Kidney (tissue), 14 donors: Measurements from ENCODE around the gene ASTN2. TPM values are rescaled to one million over a fixed set of nuclear protein-coding genes. Genes with fewer than 3 reads are reported as not detected.

ENCODE experiments used
- DNase-seq, 5 donors: peaks; one replicate each; pipeline ENCODE4 v3.0.0-alpha.2; 2013 to 2020
- FAIRE-seq: peaks from 2 replicates; lab custom pipeline; 2012; peaks lifted over from hg19 to GRCh38; lab: Jason Lieb, UNC
- H3K27ac ChIP-seq, 2 donors: one replicate each; pipeline ENCODE4 v1.7.0; 2013; ENCODE audit warnings: low read depth in 2 of 2, low read length in 2 of 2, inconsistent platforms in 1 of 2
- H3K27me3 ChIP-seq: one replicate; pipeline ENCODE4 v1.7.1; 2013; ENCODE audit warnings: low read length, inconsistent platforms; ENCODE audit not compliant: control insufficient read depth, insufficient read depth
- H3K36me3 ChIP-seq, 3 donors: one replicate each; pipeline versions ENCODE4 v1.7.0 to v1.7.1; 2013; ENCODE audit warnings: low read length in 3 of 3, control low read depth in 1 of 3, inconsistent platforms in 1 of 3; ENCODE audit not compliant: insufficient read depth in 3 of 3, control insufficient read depth in 2 of 3
- H3K4me1 ChIP-seq, 3 donors: one replicate each; pipeline versions ENCODE4 v1.7.0 to v1.7.1; 2013; ENCODE audit warnings: low read length in 3 of 3, inconsistent platforms in 1 of 3, low read depth in 1 of 3; ENCODE audit not compliant: control insufficient read depth in 2 of 3, insufficient read depth in 2 of 3
- H3K4me3 ChIP-seq, 3 donors: one replicate each; pipeline versions ENCODE4 v1.7.0 to v1.8.1; 2013; ENCODE audit warnings: low read length in 3 of 3, control low read depth in 1 of 3, inconsistent platforms in 1 of 3
- H3K9ac ChIP-seq, 3 donors: one replicate each; pipeline versions ENCODE4 v1.7.0 to v1.7.1; 2013; ENCODE audit warnings: low read length in 3 of 3, control low read depth in 1 of 3, inconsistent platforms in 1 of 3
- H3K9me3 ChIP-seq, 3 donors: one replicate each; pipeline versions ENCODE4 v1.7.0 to v1.7.1; 2013; ENCODE audit warnings: low read length in 3 of 3, control low read depth in 1 of 3, inconsistent platforms in 1 of 3; ENCODE audit not compliant: control insufficient read depth in 2 of 3, insufficient read depth in 1 of 3
- intact Hi-C: fragments of 100-400 bp; cut with DNase I; formaldehyde crosslinking; loops from one replicate; pipeline ENCODE4 v1.11.1; 2022
- polyA plus RNA-seq: library from polyadenylated mRNA; stranded (reverse); fragments of 350-450 nt; fragmentation: Illumina TruSeq; extraction: RNeasy Lipid Tissue Mini Kit (QIAGEN cat#74804); gene quantifications from one replicate; pipeline ENCODE4 v1.2.3, GENCODE V29; 2014; ENCODE audit warnings: low read depth, low replicate concordance; ENCODE audit not compliant: insufficient read depth
- total RNA-seq: library from RNA; stranded (reverse); fragmentation: NEBNext Ultra II Directional; extraction: Animal tissue kit (Norgen Biotek cat#: 25700); gene quantifications from one replicate; pipeline ENCODE4 v1.2.1, GENCODE V29; 2021
- TF ChIP-seq, protein P1 (sequence below): IDR thresholded peaks from 3 replicates; pipeline ENCODE4 v1.5.1; 2012; ENCODE audit warnings: mild to moderate bottlenecking, moderate library complexity, borderline replicate concordance; ENCODE audit not compliant: insufficient read depth; ENCODE audit errors: extremely low read depth
- donor health status: control.
- donor health status: control.
- donor health status: control.
- donor health status: control.
- donor health status: control.
- donor health status: DM: yes; HTN: yes; CAD: no.
- donor health status: Normal renal cell carcinoma (clear cell type).

ASTN2 gene
- total and polyA plus RNA-seq, 2 donors from 2014 or later, result 7.6 to 11.5 TPM

DNA sequence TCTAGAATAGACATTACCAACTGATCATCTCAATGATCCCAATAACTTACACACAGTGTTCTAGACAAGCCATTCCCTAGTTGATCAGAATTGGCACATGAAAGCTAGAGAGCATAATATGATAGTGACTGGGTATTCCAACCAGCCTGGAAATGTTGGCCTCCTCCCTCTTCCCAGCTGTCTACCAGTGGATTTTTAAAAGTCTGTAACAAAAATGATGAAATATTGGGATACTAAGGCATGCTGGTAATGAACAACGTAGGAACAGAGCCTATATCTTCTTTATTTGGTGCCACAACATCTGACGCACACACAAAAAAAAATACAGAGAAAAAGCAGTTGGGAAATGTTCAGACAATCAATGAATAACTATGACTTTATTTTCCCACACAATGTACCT is 692.9 kb downstream of the ASTN2 start:
- Histone ChIP-seq H3K27me3 (no peaks in the 10 kb centered on the region), H3K4me1 (no peaks in the 10 kb centered on the region), H3K4me3 (no peak overlapping the region), H3K9ac (no peak overlapping the region), H3K36me3 (peaks cover 0 to 2% (median 0%) of the 10 kb centered on the region in 3 donors), H3K9me3 (no peaks in the 10 kb centered on the region), H3K27ac (no peak overlapping the region)
- TF ChIP-seq, protein P1, sequence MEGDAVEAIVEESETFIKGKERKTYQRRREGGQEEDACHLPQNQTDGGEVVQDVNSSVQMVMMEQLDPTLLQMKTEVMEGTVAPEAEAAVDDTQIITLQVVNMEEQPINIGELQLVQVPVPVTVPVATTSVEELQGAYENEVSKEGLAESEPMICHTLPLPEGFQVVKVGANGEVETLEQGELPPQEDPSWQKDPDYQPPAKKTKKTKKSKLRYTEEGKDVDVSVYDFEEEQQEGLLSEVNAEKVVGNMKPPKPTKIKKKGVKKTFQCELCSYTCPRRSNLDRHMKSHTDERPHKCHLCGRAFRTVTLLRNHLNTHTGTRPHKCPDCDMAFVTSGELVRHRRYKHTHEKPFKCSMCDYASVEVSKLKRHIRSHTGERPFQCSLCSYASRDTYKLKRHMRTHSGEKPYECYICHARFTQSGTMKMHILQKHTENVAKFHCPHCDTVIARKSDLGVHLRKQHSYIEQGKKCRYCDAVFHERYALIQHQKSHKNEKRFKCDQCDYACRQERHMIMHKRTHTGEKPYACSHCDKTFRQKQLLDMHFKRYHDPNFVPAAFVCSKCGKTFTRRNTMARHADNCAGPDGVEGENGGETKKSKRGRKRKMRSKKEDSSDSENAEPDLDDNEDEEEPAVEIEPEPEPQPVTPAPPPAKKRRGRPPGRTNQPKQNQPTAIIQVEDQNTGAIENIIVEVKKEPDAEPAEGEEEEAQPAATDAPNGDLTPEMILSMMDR, result no peak
- no peak for FAIRE-seq
- no peak for DNase-seq
- intact Hi-C loops, result no loop called here

DNA sequence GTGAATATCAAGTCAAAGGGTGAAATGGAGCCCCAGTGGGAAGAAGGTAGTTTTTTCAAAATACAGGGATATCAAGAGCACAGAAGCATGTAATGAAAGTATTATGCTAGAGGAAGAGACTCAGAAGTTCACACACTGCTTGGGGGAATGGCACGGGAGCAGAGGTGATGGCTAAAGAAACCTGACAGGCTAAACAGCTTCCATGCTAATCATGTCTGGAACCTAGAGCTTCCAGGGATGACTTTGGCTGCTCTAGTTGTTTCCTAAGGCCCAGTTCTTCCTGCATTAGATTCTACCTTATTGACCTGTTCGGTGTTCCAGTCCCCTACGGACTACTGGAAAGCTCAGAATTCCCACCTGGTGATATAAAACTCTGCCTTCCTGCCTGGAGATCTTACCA is 693.4 kb downstream of the ASTN2 start:
- no peak for DNase-seq
- peaks cover 0 to 2% (median 0%) of the 10 kb centered on the region in 3 donors for H3K36me3 ChIP-seq
- no peaks in the 10 kb centered on the region for H3K9me3 ChIP-seq
- intact Hi-C loops, result no loop called here
- no peak overlapping the region for H3K9ac ChIP-seq
- no peak overlapping the region for H3K4me3 ChIP-seq
- no peaks in the 10 kb centered on the region for H3K4me1 ChIP-seq
- H3K27ac ChIP-seq, result no peak overlapping the region
- H3K27me3 ChIP-seq, result no peaks in the 10 kb centered on the region
- no peak for FAIRE-seq
- TF ChIP-seq, protein P1, result no peak

DNA sequence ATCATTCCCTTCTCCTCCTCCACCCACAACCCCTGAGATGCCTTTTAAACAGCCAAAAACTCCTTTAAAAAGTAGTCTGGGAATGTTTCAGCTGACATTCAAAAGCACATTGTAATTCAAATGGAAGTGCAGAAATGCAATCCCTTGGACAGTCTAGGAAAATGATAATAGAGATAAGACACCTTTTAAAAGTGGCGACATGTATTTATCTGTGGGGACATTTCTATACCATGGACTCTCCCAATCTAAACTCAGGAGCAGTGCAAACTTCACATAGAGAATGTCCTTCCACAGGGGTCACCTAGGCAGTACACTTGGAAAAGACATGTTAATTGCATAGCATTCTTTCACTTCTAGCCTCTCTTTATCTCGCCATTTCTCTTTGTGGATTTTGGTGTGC is 694.7 kb downstream of the ASTN2 start:
- no peak for FAIRE-seq
- TF ChIP-seq, protein P1, result no peak

DNA sequence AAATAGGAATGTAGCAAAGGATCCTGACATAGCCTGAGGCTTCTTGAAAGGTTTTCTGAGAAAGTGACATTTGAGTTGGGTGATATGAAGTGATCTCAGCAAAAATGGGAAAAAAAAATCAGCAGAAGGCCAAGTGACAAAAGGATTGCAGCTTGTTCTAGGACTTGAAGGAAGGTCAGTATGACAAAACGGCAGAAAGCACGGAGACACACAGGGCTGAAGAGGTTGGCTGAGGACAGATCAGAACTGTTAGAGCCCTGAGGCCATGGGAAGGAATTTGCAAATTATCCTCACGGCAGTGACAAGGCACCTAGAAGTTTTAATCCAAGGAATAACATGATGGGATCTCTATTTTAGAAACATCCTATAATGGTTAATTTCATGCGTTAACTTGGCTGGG is 696.7 kb downstream of the ASTN2 start:
- no peaks in the 10 kb centered on the region for H3K4me1 ChIP-seq
- H3K36me3 ChIP-seq, result peaks cover 0 to 2% (median 0%) of the 10 kb centered on the region in 3 donors
- H3K4me3 ChIP-seq, result no peak overlapping the region
- TF ChIP-seq, protein P1, result no peak
- FAIRE-seq (no peak), DNase-seq (no peak)
- no peak overlapping the region for H3K27ac ChIP-seq
- intact Hi-C loops, result no loop called here
- H3K27me3 ChIP-seq, result no peaks in the 10 kb centered on the region
- H3K9ac ChIP-seq, result no peak overlapping the region
- H3K9me3 ChIP-seq, result no peaks in the 10 kb centered on the region

More for the DNA sequence above, 694.7 kb downstream of the ASTN2 start:
- peaks cover 0 to 2% (median 0%) of the 10 kb centered on the region in 3 donors for H3K36me3 ChIP-seq
- DNase-seq, result no peak
- H3K9me3 ChIP-seq, result no peaks in the 10 kb centered on the region
- intact Hi-C loops, result no loop called here
- H3K9ac ChIP-seq, result no peak overlapping the region
- no peaks in the 10 kb centered on the region for H3K4me1 ChIP-seq
- H3K27ac ChIP-seq, result no peak overlapping the region
- H3K27me3 ChIP-seq, result no peaks in the 10 kb centered on the region
- no peak overlapping the region for H3K4me3 ChIP-seq
